ENCODE measurements around the gene SLC45A1.

Gene SLC45A1

GRCh38 chr1:8330271-8331125 is 12.6 kb downstream of the SLC45A1 start:
- no peak for DNase-seq (ENCODE audit: low spot score)
- TF ChIP-seq CTCF (IDR thresholded peaks at IDR 0.05; ENCODE audit: borderline replicate concordance, control extremely low read depth, extremely low read depth, insufficient read depth, missing control alignments) = no peak
- in situ Hi-C loops (cut with MboI; ENCODE audit: low sequenced_read_pairs, unreplicated experiment) = no loop called here

DNA sequence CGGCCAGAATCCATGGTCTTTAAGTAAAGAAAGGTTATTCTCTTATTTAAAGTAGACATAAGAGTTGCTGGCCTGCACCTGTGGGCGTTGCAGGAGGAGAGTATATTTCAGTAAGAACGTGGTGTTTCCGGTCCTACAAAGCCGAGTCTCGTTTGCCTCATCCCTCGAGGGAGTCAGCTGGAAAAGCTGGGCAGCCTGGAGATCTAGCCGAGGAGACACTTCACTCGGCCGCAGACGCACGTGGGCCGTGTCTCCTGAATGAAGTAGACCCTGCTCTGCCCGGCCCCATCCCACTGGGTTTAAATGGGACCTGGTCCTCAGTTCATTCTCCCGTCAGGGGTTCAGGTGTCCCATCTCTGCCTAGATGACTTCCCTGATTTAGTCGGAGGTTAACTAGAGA is 14.9 kb downstream of the SLC45A1 start:
- in situ Hi-C loops (cut with MboI; ENCODE audit: low sequenced_read_pairs, unreplicated experiment) = no loop called here
- DNase-seq (ENCODE audit: low spot score) = no peak
- TF ChIP-seq CTCF (IDR thresholded peaks at IDR 0.05; ENCODE audit: borderline replicate concordance, control extremely low read depth, extremely low read depth, insufficient read depth, missing control alignments) = no peak

DNA sequence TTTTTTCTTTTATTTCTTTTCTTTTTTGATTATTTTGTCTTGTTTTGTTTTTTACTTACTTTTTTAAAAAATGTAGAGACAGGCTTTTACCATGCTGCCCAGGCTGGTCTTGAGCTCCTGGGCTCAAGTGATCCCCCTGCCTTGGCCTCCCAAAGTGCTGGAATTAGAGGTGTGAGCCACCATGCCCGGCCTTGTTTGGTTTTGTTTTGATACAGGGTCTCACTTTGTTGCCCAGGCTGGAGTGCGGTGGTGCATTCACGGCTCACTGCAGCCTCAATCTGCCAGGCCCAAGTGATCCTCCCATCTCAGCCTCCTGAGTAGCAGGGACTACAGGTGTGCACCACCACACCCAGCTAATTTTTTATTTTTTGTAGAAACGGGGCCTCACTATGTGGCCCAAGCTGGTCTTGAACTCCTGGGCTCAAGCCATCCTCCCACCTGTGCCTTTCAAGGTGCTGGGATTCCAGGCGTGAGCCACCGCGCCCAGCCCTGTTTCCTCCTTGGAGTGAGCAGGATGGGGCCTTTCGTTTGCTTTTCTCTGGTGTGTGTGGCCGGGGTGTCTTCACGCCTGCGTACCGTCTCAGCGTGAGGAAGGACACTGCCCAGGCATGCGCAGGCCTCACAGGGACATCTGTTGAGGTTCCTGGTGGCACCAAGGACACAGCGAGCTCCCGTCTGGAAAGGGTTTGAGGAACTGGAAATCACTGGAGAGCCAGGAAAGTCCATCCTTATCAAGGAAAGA is 15.5 kb downstream of the SLC45A1 start:
- no peak for DNase-seq (ENCODE audit: low spot score)
- in situ Hi-C loops (cut with MboI; ENCODE audit: low sequenced_read_pairs, unreplicated experiment) = no loop called here
- no peak for TF ChIP-seq CTCF (IDR thresholded peaks at IDR 0.05; ENCODE audit: borderline replicate concordance, control extremely low read depth, extremely low read depth, insufficient read depth, missing control alignments)

GRCh38 chr1:8334106-8334851 is 16.4 kb downstream of the SLC45A1 start:
- in situ Hi-C loops (cut with MboI; ENCODE audit: low sequenced_read_pairs, unreplicated experiment) = no loop called here
- TF ChIP-seq CTCF (IDR thresholded peaks at IDR 0.05; ENCODE audit: borderline replicate concordance, control extremely low read depth, extremely low read depth, insufficient read depth, missing control alignments) = no peak
- no peak for DNase-seq (ENCODE audit: low spot score)

DNA sequence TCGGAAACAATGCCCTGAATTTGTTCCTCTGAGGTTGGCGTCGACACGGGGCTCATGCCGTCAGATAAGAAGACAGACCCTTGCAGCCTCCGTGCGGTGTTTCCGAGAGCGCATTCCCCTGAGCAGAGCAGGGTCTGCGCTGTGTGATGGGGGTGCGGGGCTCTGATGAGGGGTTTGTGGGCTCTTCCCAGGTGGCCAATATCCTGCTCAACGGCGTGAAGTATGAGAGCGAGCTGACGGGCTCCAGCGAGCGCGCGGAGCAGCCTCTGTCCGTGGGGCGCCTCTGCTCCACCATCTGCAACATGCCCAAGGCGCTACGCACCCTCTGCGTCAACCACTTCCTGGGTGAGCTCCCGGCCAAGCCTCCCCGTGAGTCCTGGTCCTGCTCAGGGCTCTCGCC is 17.3 kb downstream of the SLC45A1 start:
- in situ Hi-C loops (cut with MboI; ENCODE audit: low sequenced_read_pairs, unreplicated experiment) = no loop called here
- TF ChIP-seq CTCF (IDR thresholded peaks at IDR 0.05; ENCODE audit: borderline replicate concordance, control extremely low read depth, extremely low read depth, insufficient read depth, missing control alignments) = no peak
- no peak for DNase-seq (ENCODE audit: low spot score)

- no peak for DNase-seq (ENCODE audit: low spot score)
- in situ Hi-C loops (cut with MboI; ENCODE audit: low sequenced_read_pairs, unreplicated experiment) = no loop called here
- TF ChIP-seq CTCF (IDR thresholded peaks at IDR 0.05; ENCODE audit: borderline replicate concordance, control extremely low read depth, extremely low read depth, insufficient read depth, missing control alignments) = no peak
Measured at GRCh38 chr1:8337776-8338525, 20.0 kb downstream of the SLC45A1 start.

Data from GM13976 (cell line).